H9 (cell line): ENCODE results near the gene FBXL7. TPM values are rescaled to one million over a fixed set of nuclear protein-coding genes. Genes with fewer than 3 reads are reported as not detected.

Source experiments
- DNase-seq: peaks from one replicate; pipeline ENCODE4 v3.0.0-alpha.2; 2017
- H2AFZ ChIP-seq: one replicate; pipeline ENCODE4 v1.6.1; 2013; ENCODE audit warnings: mild to moderate bottlenecking, low read length, control low read depth, moderate library complexity
- H2AK5ac ChIP-seq: 2 replicates; pipeline ENCODE4 v1.6.1; 2013; ENCODE audit warnings: low read length, control low read depth, mixed read lengths; ENCODE audit not compliant: insufficient read length
- H2BK120ac ChIP-seq: one replicate; pipeline ENCODE4 v1.6.1; 2013; ENCODE audit warnings: low read depth, mild to moderate bottlenecking, low read length, control low read depth, inconsistent platforms; ENCODE audit not compliant: poor library complexity, severe bottlenecking
- H2BK12ac ChIP-seq: 2 replicates; pipeline ENCODE4 v1.6.1; 2013; ENCODE audit warnings: low read length, control low read depth, mixed read lengths, low read depth; ENCODE audit not compliant: insufficient read length
- H2BK15ac ChIP-seq: 2 replicates; pipeline ENCODE4 v1.6.1; 2013; ENCODE audit warnings: low read depth, low read length, control low read depth
- H2BK20ac ChIP-seq: one replicate; pipeline ENCODE4 v1.6.1; 2013; ENCODE audit warnings: low read depth, mild to moderate bottlenecking, low read length, control low read depth, inconsistent platforms; ENCODE audit not compliant: poor library complexity, severe bottlenecking
- H2BK5ac ChIP-seq: 2 replicates; pipeline ENCODE4 v1.6.1; 2013; ENCODE audit warnings: low read length, control low read depth, mixed read lengths; ENCODE audit not compliant: insufficient read length
- H3K14ac ChIP-seq: 2 replicates; pipeline ENCODE4 v1.6.1; 2013; ENCODE audit warnings: low read length, control low read depth; ENCODE audit not compliant: insufficient read depth
- H3K18ac ChIP-seq: 2 replicates; pipeline ENCODE4 v1.6.1; 2013; ENCODE audit warnings: low read depth, mild to moderate bottlenecking, mixed read lengths, low read length, control low read depth; ENCODE audit not compliant: insufficient read length
- H3K23ac ChIP-seq: 2 replicates; pipeline ENCODE4 v1.6.1; 2013; ENCODE audit warnings: low read length, control low read depth, mixed read lengths, low read depth; ENCODE audit not compliant: insufficient read length
- H3K23me2 ChIP-seq: 2 replicates; pipeline ENCODE4 v1.6.1; 2013; ENCODE audit warnings: low read depth, mild to moderate bottlenecking, mixed read lengths, low read length, control low read depth; ENCODE audit not compliant: insufficient read length, poor library complexity, severe bottlenecking
- H3K27ac ChIP-seq: 2 replicates; pipeline ENCODE4 v1.5.1; 2013; ENCODE audit warnings: low read length, control low read depth, mixed read lengths, low read depth; ENCODE audit not compliant: insufficient read length
- H3K27me3 ChIP-seq: 2 replicates; pipeline ENCODE4 v1.6.1; 2013; ENCODE audit warnings: low read length, control low read depth, inconsistent platforms; ENCODE audit not compliant: insufficient read depth
- H3K4ac ChIP-seq: 2 replicates; pipeline ENCODE4 v1.6.1; 2013; ENCODE audit warnings: low read depth, mild to moderate bottlenecking, control low read depth, inconsistent platforms, low read length, moderate library complexity
- H3K4me1 ChIP-seq: 2 replicates; pipeline ENCODE4 v1.6.1; 2013; ENCODE audit warnings: low read length, control low read depth, inconsistent platforms; ENCODE audit not compliant: insufficient read depth
- H3K4me2 ChIP-seq: 2 replicates; pipeline ENCODE4 v1.6.1; 2013; ENCODE audit warnings: low read length, control low read depth, mixed read lengths; ENCODE audit not compliant: insufficient read length, insufficient read depth
- H3K56ac ChIP-seq: 2 replicates; pipeline ENCODE4 v1.6.1; 2013; ENCODE audit warnings: low read depth, mild to moderate bottlenecking, mixed read lengths, low read length, control low read depth; ENCODE audit not compliant: insufficient read length
- H3K79me1 ChIP-seq: 2 replicates; pipeline ENCODE4 v1.6.1; 2013; ENCODE audit warnings: low read depth, mild to moderate bottlenecking, moderate library complexity, low read length, control low read depth, inconsistent platforms; ENCODE audit not compliant: insufficient read depth, poor library complexity, severe bottlenecking
- H3K79me2 ChIP-seq: 2 replicates; pipeline ENCODE4 v1.6.1; 2013; ENCODE audit warnings: low read length, control low read depth, inconsistent platforms; ENCODE audit not compliant: insufficient read depth
- H3K9ac ChIP-seq: 2 replicates; pipeline ENCODE4 v1.6.1; 2013; ENCODE audit warnings: low read length, control low read depth, mixed read lengths; ENCODE audit not compliant: insufficient read length; ENCODE audit errors: extremely low read depth
- H3K9me3 ChIP-seq: one replicate; pipeline ENCODE4 v1.6.1; 2013; ENCODE audit warnings: low read depth, low read length, inconsistent platforms; ENCODE audit not compliant: control insufficient read depth
- H3T11ph ChIP-seq: one replicate; pipeline ENCODE4 v1.6.1; 2013; ENCODE audit warnings: mild to moderate bottlenecking, low read length, control low read depth, inconsistent platforms
- H4K20me1 ChIP-seq: one replicate; pipeline ENCODE4 v1.6.1; 2013; ENCODE audit not compliant: control insufficient read depth, insufficient read length, insufficient read depth
- H4K5ac ChIP-seq: 2 replicates; pipeline ENCODE4 v1.6.1; 2013; ENCODE audit warnings: low read depth, mild to moderate bottlenecking, mixed read lengths, low read length, control low read depth; ENCODE audit not compliant: insufficient read length
- H4K8ac ChIP-seq: replicated peaks from 2 replicates; pipeline ENCODE4 v1.6.1; 2013; ENCODE audit warnings: low read length, control low read depth, mixed read lengths, low read depth; ENCODE audit not compliant: insufficient read length
- H4K91ac ChIP-seq: 2 replicates; pipeline ENCODE4 v1.6.1; 2013; ENCODE audit warnings: low read depth, mild to moderate bottlenecking, moderate library complexity, mixed read lengths, low read length, control low read depth; ENCODE audit not compliant: insufficient read length
- H3K27ac Mint-ChIP-seq, 3 experiments: 2 replicates in 2 of 3; 3 replicates in 1 of 3; pipeline ENCODE4 v1.8.0; 2020 to 2021; ENCODE audit warnings: mixed read lengths in 3 of 3, mild to moderate bottlenecking in 1 of 3, moderate library complexity in 1 of 3
- H3K27me3 Mint-ChIP-seq: 2 replicates; pipeline ENCODE4 v1.8.0; 2021; ENCODE audit warnings: low read depth, mild to moderate bottlenecking, moderate library complexity, mixed read lengths
- H3K36me3 Mint-ChIP-seq, 3 experiments: 2 replicates in 2 of 3; 3 replicates in 1 of 3; pipeline ENCODE4 v1.8.0; 2020 to 2021; ENCODE audit warnings: low read depth in 3 of 3, mixed read lengths in 3 of 3; ENCODE audit not compliant: insufficient read depth in 1 of 3
- H3K4me1 Mint-ChIP-seq, 2 experiments: 2 replicates each; pipeline ENCODE4 v1.8.0; 2020; ENCODE audit warnings: mixed read lengths in 2 of 2
- H3K4me3 Mint-ChIP-seq, 2 experiments: 2 replicates in 1 of 2; 3 replicates in 1 of 2; pipeline ENCODE4 v1.8.0; 2020 to 2021; ENCODE audit warnings: mild to moderate bottlenecking in 2 of 2, mixed read lengths in 2 of 2, moderate library complexity in 1 of 2
- H3K9me3 Mint-ChIP-seq, 2 experiments: 2 replicates in 1 of 2; 3 replicates in 1 of 2; pipeline ENCODE4 v1.8.0; 2020; ENCODE audit warnings: mild to moderate bottlenecking in 2 of 2, mixed read lengths in 2 of 2, moderate library complexity in 1 of 2
- CTCF ChIP-seq: fragments of 200-600 bp; sonication (generic); conservative IDR thresholded peaks from 3 replicates; pipeline ENCODE4 v1.8.0; 2021; ENCODE audit warnings: antibody characterized with exemption, mild to moderate bottlenecking
- total RNA-seq: library from RNA; stranded (reverse); gene quantifications from 2 replicates; pipeline ENCODE4 v1.2.1, GENCODE V29; 2021

Gene FBXL7
- total RNA-seq, 1 experiment from 2014 or later: 14.6 TPM

GRCh38 chr5:15727375-15727774 is 227.4 kb downstream of the FBXL7 start:
- Mint-ChIP-seq H3K4me1 (no peaks in the 10 kb centered on the region; a peak in 1 of 4 replicates), H3K36me3 (peaks cover 8 to 16% (median 14%) of the 10 kb centered on the region in 3 experiments; a peak in 6 of 7 replicates), H3K27me3 (no peaks in the 10 kb centered on the region), H3K9me3 (peaks cover 15 to 20% of the 10 kb centered on the region in 2 experiments), H3K27ac (no peak overlapping the region), H3K4me3 (no peak overlapping the region)
- no peak overlapping the region for H3K9ac ChIP-seq
- no peak overlapping the region for H2AFZ ChIP-seq
- no peak overlapping the region for H4K5ac ChIP-seq
- no peak overlapping the region for H2BK15ac ChIP-seq
- no peak overlapping the region for H3K14ac ChIP-seq
- no peaks in the 10 kb centered on the region for H4K20me1 ChIP-seq
- no peak overlapping the region for H2BK5ac ChIP-seq
- H2BK20ac ChIP-seq: no peak overlapping the region
- no peaks in the 10 kb centered on the region for H3K4me1 ChIP-seq
- H3K23me2 ChIP-seq: no peaks in the 10 kb centered on the region
- H4K8ac ChIP-seq: no peak overlapping the region
- no peak overlapping the region for H3K23ac ChIP-seq
- no peak overlapping the region for H3K18ac ChIP-seq
- TF ChIP-seq CTCF: no peak
- no peak overlapping the region for H2BK120ac ChIP-seq
- no peak for DNase-seq
- H3K79me1 ChIP-seq: no peaks in the 10 kb centered on the region
- no peak overlapping the region for H4K91ac ChIP-seq
- no peak overlapping the region for H3K4ac ChIP-seq
- H3K56ac ChIP-seq: no peak overlapping the region
- no peak overlapping the region for H2AK5ac ChIP-seq
- no peak overlapping the region for H2BK12ac ChIP-seq
- no peaks in the 10 kb centered on the region for H3K79me2 ChIP-seq
- no peak overlapping the region for H3K4me2 ChIP-seq
- no peaks in the 10 kb centered on the region for H3K27me3 ChIP-seq
- H3K27ac ChIP-seq: no peak overlapping the region
- no peak overlapping the region for H3T11ph ChIP-seq
- H3K9me3 ChIP-seq: no peaks in the 10 kb centered on the region
